Lung (tissue), 12 donors: ENCODE measurements around the gene INIP. TPM values are rescaled to one million over a fixed set of nuclear protein-coding genes. Genes with fewer than 3 reads are reported as not detected.

Source experiments
- ATAC-seq: fragments of 200-7000 bp; cut with Tn5 transposase; one replicate; pipeline ENCODE4 v1.9.1; 2020; ENCODE audit warnings: moderate number of reproducible peaks; ENCODE audit not compliant: insufficient read depth, low FRiP score
- DNase-seq, 3 donors: peaks; one replicate each; pipeline ENCODE4 v3.0.0-alpha.2; 2013 to 2017
- H3K27ac ChIP-seq, 2 donors: one replicate each; pipeline ENCODE4 v1.5.1; 2013; ENCODE audit warnings: mild to moderate bottlenecking in 2 of 2, moderate library complexity in 2 of 2, control low read depth in 1 of 2, inconsistent platforms in 1 of 2, low read depth in 1 of 2, low read length in 1 of 2
- H3K27me3 ChIP-seq, 3 donors: one replicate each; pipeline ENCODE4 v1.5.1; 2013; ENCODE audit warnings: low read length in 2 of 3; ENCODE audit not compliant: control insufficient read depth in 3 of 3, insufficient read depth in 3 of 3
- H3K36me3 ChIP-seq, 4 donors: one replicate each; pipeline ENCODE4 v1.5.1; 2013; ENCODE audit warnings: low read length in 4 of 4, mild to moderate bottlenecking in 1 of 4, moderate library complexity in 1 of 4; ENCODE audit not compliant: control insufficient read depth in 4 of 4, insufficient read depth in 4 of 4
- H3K4me1 ChIP-seq, 5 donors: one replicate each; pipeline ENCODE4 v1.5.1; 2013; ENCODE audit warnings: low read length in 5 of 5, mild to moderate bottlenecking in 2 of 5, moderate library complexity in 1 of 5; ENCODE audit not compliant: control insufficient read depth in 5 of 5, insufficient read depth in 5 of 5
- H3K4me3 ChIP-seq: one replicate; pipeline ENCODE4 v1.5.1; 2013; ENCODE audit warnings: mild to moderate bottlenecking, control low read depth, moderate library complexity
- H3K9ac ChIP-seq, 2 donors: one replicate each; pipeline ENCODE4 v1.5.1; 2013; ENCODE audit warnings: low read length in 2 of 2, control low read depth in 1 of 2; ENCODE audit not compliant: insufficient read depth in 1 of 2
- H3K9me3 ChIP-seq, 4 donors: one replicate each; pipeline ENCODE4 v1.5.1; 2013; ENCODE audit warnings: low read length in 3 of 4, mild to moderate bottlenecking in 1 of 4, moderate library complexity in 1 of 4; ENCODE audit not compliant: control insufficient read depth in 4 of 4, insufficient read depth in 3 of 4
- WGBS, 2 donors: extraction: QIAGEN DNeasy Blood & Tissue Kit; methylation state at CpG; one replicate each; pipeline ENCODE4 v1.1.7; 2013; 5-methylcytosine and 5-hydroxymethylcytosine counted together
- polyA plus RNA-seq, 2 donors: library from polyadenylated mRNA; stranded (reverse); fragments of 200-250 nt; gene quantifications; one replicate each; pipeline ENCODE4 v1.2.1, GENCODE V29; 2013
- total RNA-seq, 2 donors: library from RNA; depleted of rRNA in 1 of 2; stranded (reverse); fragments of >200 nt in 1 of 2; gene quantifications; one replicate each; pipeline ENCODE4 v1.2.1, GENCODE V29; 2014 to 2021
- TF ChIP-seq, protein P1 (sequence below): IDR thresholded peaks from 2 replicates; pipeline ENCODE4 v1.5.1; 2012; ENCODE audit warnings: mild to moderate bottlenecking; ENCODE audit errors: control extremely low read depth, extremely low read depth
- donor health status: control.
- donor health status: control.
- donor health status: Bipolar disorder and iron deficiency.
- donor health status: healthy.
- donor health status: DM: yes; HTN: yes; CAD: no.

INIP gene
- total and polyA plus RNA-seq, 4 donors: 9.1 to 25.8 (median 16.7) TPM

DNA sequence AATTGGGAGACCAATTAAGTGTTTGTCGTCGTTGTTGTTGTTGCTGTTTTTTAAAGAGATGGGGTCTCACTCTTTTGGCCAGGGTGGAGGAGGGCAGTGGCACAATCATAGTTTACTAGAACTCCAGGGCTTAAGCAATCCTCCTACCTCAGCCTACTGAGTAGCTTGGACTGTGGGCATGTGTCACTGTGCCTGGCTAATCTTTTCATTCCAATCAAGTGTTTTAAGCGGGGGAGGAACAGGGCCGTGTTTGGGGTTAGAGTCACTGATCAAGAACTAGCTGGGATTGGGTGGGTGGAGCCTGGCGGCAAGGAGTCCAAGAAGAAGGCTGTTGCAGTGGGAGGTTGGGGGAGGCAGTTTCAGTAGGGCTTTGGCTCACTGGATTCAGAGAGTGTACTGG, 46.4 kb upstream of the INIP start:
- no peak for ATAC-seq

DNA sequence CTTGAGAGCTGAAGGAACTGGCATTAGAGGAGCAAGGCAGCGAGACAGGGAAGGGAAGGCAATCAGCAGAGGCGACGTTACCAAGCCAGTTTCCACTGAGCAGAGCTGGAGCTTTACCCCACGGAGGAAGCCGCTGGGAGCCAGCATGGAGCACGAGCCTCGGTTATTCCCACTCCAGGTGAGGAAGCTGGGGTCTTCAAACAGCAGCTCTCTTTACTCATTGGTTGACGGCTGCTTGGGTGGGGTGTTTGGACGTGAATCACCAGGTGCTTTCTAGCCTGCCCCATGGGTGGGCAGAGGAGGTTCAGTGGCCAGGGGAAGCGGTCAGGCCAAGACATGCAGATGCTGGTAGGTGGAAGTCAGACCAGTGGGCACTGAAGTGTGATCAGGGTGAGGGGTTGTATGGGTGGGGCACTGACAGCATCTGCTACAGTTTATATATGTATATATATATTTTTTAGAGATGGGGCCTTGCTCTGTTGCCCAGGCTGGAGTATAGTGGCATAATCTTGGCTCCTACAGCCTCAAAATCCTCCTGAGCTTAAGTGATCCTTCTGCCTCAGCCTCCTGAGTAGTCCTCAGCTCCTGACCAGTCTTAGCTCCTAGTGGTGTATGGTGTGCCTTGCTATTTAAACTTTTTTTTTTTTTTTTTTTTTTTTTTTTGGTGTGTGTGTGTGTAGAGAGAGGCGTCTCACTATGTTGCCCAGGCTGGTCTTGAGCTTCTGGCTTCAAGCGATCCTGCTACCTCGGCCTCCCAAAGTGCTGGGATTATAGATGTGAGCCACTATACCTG, 45.0 kb upstream of the INIP start:
- H3K27ac ChIP-seq: no peak overlapping the region
- no peak for ATAC-seq
- TF ChIP-seq, protein P1, sequence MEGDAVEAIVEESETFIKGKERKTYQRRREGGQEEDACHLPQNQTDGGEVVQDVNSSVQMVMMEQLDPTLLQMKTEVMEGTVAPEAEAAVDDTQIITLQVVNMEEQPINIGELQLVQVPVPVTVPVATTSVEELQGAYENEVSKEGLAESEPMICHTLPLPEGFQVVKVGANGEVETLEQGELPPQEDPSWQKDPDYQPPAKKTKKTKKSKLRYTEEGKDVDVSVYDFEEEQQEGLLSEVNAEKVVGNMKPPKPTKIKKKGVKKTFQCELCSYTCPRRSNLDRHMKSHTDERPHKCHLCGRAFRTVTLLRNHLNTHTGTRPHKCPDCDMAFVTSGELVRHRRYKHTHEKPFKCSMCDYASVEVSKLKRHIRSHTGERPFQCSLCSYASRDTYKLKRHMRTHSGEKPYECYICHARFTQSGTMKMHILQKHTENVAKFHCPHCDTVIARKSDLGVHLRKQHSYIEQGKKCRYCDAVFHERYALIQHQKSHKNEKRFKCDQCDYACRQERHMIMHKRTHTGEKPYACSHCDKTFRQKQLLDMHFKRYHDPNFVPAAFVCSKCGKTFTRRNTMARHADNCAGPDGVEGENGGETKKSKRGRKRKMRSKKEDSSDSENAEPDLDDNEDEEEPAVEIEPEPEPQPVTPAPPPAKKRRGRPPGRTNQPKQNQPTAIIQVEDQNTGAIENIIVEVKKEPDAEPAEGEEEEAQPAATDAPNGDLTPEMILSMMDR: no peak
- H3K27me3 ChIP-seq: no peaks in the 10 kb centered on the region
- DNase-seq: no peak
- H3K36me3 ChIP-seq: peaks cover 0 to 3% (median under 1%) of the 10 kb centered on the region in 4 donors
- H3K9me3 ChIP-seq: peaks cover 0 to 3% (median 0%) of the 10 kb centered on the region in 4 donors
- no peak overlapping the region for H3K4me3 ChIP-seq
- no peak overlapping the region for H3K9ac ChIP-seq
- WGBS, 2 donors: 97 to 98% methylated on average over 12 to 13 of the region's 13 CpGs
- peaks cover 0 to 7% (median 0%) of the 10 kb centered on the region in 5 donors for H3K4me1 ChIP-seq

More for the DNA sequence above, 46.4 kb upstream of the INIP start:
- peaks cover 0 to 3% (median 0%) of the 10 kb centered on the region in 4 donors for H3K9me3 ChIP-seq
- no peak overlapping the region for H3K27ac ChIP-seq
- H3K36me3 ChIP-seq: peaks cover 0 to 3% (median 0%) of the 10 kb centered on the region in 4 donors
- H3K4me1 ChIP-seq: peaks cover 0 to 12% (median 0%) of the 10 kb centered on the region in 5 donors
- H3K27me3 ChIP-seq: no peaks in the 10 kb centered on the region
- 82% methylated on average over 5 of the region's 5 CpGs for WGBS, 2 donors
- H3K9ac ChIP-seq: no peak overlapping the region
- TF ChIP-seq, protein P1: no peak
- DNase-seq: no peak
- H3K4me3 ChIP-seq: no peak overlapping the region

DNA sequence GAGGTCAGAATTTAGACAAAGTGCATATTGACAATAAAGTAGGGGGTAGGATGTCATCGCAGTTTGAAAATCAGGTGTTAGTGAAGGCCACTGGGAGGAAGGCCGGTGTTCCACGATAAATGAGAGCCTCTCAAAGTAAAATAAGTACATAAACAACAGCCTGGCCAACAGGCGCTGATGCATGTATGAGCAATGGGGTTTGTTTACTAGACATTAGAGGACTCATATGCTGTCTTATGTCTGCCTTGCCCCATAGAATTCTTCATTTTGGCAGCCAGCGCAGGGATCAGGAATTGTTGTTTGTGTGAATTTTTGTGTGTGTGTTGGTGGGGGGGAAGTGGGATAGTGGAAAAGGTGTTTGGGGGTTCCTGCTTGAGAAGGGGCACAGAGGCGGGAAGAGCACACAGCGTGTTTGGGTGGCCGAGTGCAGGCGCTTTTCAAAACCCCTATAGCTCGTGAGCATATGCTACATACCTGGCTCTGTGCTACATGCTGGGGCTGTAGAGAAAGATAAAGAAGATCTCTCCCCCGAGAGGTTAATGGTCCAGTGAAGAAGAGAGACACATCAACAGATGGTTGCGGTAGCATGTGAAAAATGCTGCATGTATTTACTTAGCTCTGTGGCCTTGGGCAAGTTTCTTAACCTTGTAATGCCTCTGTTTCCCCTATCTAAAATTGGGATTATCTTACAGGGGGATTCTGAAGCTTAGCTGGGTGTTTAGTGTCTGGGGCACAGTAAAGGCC, 44.2 kb upstream of the INIP start:
- Histone ChIP-seq H3K27me3 (no peaks in the 10 kb centered on the region), H3K4me1 (peaks cover 0 to 7% (median 4%) of the 10 kb centered on the region in 5 donors), H3K9me3 (peaks cover 0 to 3% (median 0%) of the 10 kb centered on the region in 4 donors), H3K9ac (no peak overlapping the region), H3K27ac (no peak overlapping the region), H3K4me3 (no peak overlapping the region), H3K36me3 (peaks cover 0 to 3% (median under 1%) of the 10 kb centered on the region in 4 donors)
- 85 to 92% methylated on average over 12 of the region's 12 CpGs for WGBS, 2 donors
- TF ChIP-seq, protein P1: no peak
- DNase-seq (no peak), ATAC-seq (no peak)
